ENCODE measurements around the gene HEY2. TPM values are rescaled to one million over a fixed set of nuclear protein-coding genes. Genes with fewer than 3 reads are reported as not detected.

HEY2 gene
- total and polyA plus RNA-seq, 10 of the 15 experiments (the other 5 are each of a cell fraction or from before 2014, with no cell fraction given), result 0.01 to 0.32 (median 0.08) TPM; not detected in 4

GRCh38 chr6:125807293-125807692, 57.9 kb downstream of the HEY2 start (continued):
- TF ChIP-seq SMARCA5 (IDR thresholded peaks at IDR 0.05) (no peak), USF1 (IDR thresholded peaks at IDR 0.05; ENCODE audit: borderline replicate concordance, extremely low read length, insufficient read depth, low read depth, low read length) (no peak), TBL1XR1 (IDR thresholded peaks at IDR 0.05; ENCODE audit: low read depth, low read length) (no peak), ATF2 (IDR thresholded peaks at IDR 0.05; ENCODE audit: low read length) (peak; percentile 81), NFYA (IDR thresholded peaks at IDR 0.05; ENCODE audit: borderline replicate concordance, low read depth, low read length) (no peak), CREM (IDR thresholded peaks at IDR 0.05; ENCODE audit: low read depth) (peak; percentile 83), ZNF274 (IDR thresholded peaks at IDR 0.05; ENCODE audit: insufficient read depth, insufficient read length) (no peak), BACH1 (IDR thresholded peaks at IDR 0.05; ENCODE audit: borderline replicate concordance) (peak; percentile 30; the same call in 1 of the 2 replicates), ZNF24 (IDR thresholded peaks at IDR 0.05) (no peak)
- TF ChIP-seq, protein P1, sequence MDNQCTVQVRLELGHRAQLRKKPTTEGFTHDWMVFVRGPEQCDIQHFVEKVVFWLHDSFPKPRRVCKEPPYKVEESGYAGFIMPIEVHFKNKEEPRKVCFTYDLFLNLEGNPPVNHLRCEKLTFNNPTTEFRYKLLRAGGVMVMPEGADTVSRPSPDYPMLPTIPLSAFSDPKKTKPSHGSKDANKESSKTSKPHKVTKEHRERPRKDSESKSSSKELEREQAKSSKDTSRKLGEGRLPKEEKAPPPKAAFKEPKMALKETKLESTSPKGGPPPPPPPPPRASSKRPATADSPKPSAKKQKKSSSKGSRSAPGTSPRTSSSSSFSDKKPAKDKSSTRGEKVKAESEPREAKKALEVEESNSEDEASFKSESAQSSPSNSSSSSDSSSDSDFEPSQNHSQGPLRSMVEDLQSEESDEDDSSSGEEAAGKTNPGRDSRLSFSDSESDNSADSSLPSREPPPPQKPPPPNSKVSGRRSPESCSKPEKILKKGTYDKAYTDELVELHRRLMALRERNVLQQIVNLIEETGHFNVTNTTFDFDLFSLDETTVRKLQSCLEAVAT (IDR thresholded peaks at IDR 0.05), result no peak
